Kidney (tissue), 14 donors: ENCODE measurements around the gene CCDC15. TPM values are rescaled to one million over a fixed set of nuclear protein-coding genes. Genes with fewer than 3 reads are reported as not detected.

Experiments used
- DNase-seq, 5 donors: peaks; one replicate each; pipeline ENCODE4 v3.0.0-alpha.2; 2013 to 2020
- FAIRE-seq: peaks from 2 replicates; lab custom pipeline; 2012; peaks lifted over from hg19 to GRCh38; lab: Jason Lieb, UNC
- H3K27ac ChIP-seq, 2 donors: one replicate each; pipeline ENCODE4 v1.7.0; 2013; ENCODE audit warnings: low read depth in 2 of 2, low read length in 2 of 2, inconsistent platforms in 1 of 2
- H3K27me3 ChIP-seq: one replicate; pipeline ENCODE4 v1.7.1; 2013; ENCODE audit warnings: low read length, inconsistent platforms; ENCODE audit not compliant: control insufficient read depth, insufficient read depth
- H3K36me3 ChIP-seq, 3 donors: one replicate each; pipeline versions ENCODE4 v1.7.0 to v1.7.1; 2013; ENCODE audit warnings: low read length in 3 of 3, control low read depth in 1 of 3, inconsistent platforms in 1 of 3; ENCODE audit not compliant: insufficient read depth in 3 of 3, control insufficient read depth in 2 of 3
- H3K4me1 ChIP-seq, 3 donors: one replicate each; pipeline versions ENCODE4 v1.7.0 to v1.7.1; 2013; ENCODE audit warnings: low read length in 3 of 3, inconsistent platforms in 1 of 3, low read depth in 1 of 3; ENCODE audit not compliant: control insufficient read depth in 2 of 3, insufficient read depth in 2 of 3
- H3K4me3 ChIP-seq, 3 donors: one replicate each; pipeline versions ENCODE4 v1.7.0 to v1.8.1; 2013; ENCODE audit warnings: low read length in 3 of 3, control low read depth in 1 of 3, inconsistent platforms in 1 of 3
- H3K9ac ChIP-seq, 3 donors: one replicate each; pipeline versions ENCODE4 v1.7.0 to v1.7.1; 2013; ENCODE audit warnings: low read length in 3 of 3, control low read depth in 1 of 3, inconsistent platforms in 1 of 3
- H3K9me3 ChIP-seq, 3 donors: one replicate each; pipeline versions ENCODE4 v1.7.0 to v1.7.1; 2013; ENCODE audit warnings: low read length in 3 of 3, control low read depth in 1 of 3, inconsistent platforms in 1 of 3; ENCODE audit not compliant: control insufficient read depth in 2 of 3, insufficient read depth in 1 of 3
- intact Hi-C: fragments of 100-400 bp; cut with DNase I; formaldehyde crosslinking; loops from one replicate; pipeline ENCODE4 v1.11.1; 2022
- polyA plus RNA-seq: library from polyadenylated mRNA; stranded (reverse); fragments of 350-450 nt; fragmentation: Illumina TruSeq; extraction: RNeasy Lipid Tissue Mini Kit (QIAGEN cat#74804); gene quantifications from one replicate; pipeline ENCODE4 v1.2.3, GENCODE V29; 2014; ENCODE audit warnings: low read depth, low replicate concordance; ENCODE audit not compliant: insufficient read depth
- total RNA-seq: library from RNA; stranded (reverse); fragmentation: NEBNext Ultra II Directional; extraction: Animal tissue kit (Norgen Biotek cat#: 25700); gene quantifications from one replicate; pipeline ENCODE4 v1.2.1, GENCODE V29; 2021
- TF ChIP-seq, protein P1 (sequence below): IDR thresholded peaks from 3 replicates; pipeline ENCODE4 v1.5.1; 2012; ENCODE audit warnings: mild to moderate bottlenecking, moderate library complexity, borderline replicate concordance; ENCODE audit not compliant: insufficient read depth; ENCODE audit errors: extremely low read depth
- donor health status: control.
- donor health status: control.
- donor health status: control.
- donor health status: control.
- donor health status: control.
- donor health status: DM: yes; HTN: yes; CAD: no.
- donor health status: Normal renal cell carcinoma (clear cell type).

The CCDC15 gene
- total and polyA plus RNA-seq, 2 donors from 2014 or later = 0.22 to 1.5 TPM

DNA sequence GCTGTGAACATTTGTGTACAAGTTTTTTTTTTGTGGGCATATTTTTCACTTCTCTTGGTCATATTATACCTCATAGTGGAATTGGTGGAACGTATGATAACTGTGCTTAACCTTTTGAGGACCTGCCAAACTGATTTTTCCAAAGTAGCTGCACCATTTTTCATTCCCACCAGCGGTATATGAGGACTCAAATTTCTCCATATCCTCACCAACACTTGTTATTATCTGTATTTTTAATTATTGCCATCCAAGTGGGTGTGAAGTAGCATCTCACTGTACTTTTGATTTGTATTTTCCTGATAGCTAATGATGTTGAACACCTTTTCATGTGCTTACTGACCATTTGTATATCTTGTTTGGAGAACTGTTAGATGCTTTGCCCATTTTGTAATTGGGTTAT is 47.8 kb downstream of the CCDC15 start:
- DNase-seq = no peak
- Histone ChIP-seq H3K36me3 (no peaks in the 10 kb centered on the region), H3K9me3 (no peaks in the 10 kb centered on the region), H3K4me3 (no peak overlapping the region), H3K9ac (no peak overlapping the region), H3K27me3 (no peaks in the 10 kb centered on the region), H3K4me1 (peaks cover 0 to 2% (median 0%) of the 10 kb centered on the region in 3 donors), H3K27ac (no peak overlapping the region)
- TF ChIP-seq, protein P1, sequence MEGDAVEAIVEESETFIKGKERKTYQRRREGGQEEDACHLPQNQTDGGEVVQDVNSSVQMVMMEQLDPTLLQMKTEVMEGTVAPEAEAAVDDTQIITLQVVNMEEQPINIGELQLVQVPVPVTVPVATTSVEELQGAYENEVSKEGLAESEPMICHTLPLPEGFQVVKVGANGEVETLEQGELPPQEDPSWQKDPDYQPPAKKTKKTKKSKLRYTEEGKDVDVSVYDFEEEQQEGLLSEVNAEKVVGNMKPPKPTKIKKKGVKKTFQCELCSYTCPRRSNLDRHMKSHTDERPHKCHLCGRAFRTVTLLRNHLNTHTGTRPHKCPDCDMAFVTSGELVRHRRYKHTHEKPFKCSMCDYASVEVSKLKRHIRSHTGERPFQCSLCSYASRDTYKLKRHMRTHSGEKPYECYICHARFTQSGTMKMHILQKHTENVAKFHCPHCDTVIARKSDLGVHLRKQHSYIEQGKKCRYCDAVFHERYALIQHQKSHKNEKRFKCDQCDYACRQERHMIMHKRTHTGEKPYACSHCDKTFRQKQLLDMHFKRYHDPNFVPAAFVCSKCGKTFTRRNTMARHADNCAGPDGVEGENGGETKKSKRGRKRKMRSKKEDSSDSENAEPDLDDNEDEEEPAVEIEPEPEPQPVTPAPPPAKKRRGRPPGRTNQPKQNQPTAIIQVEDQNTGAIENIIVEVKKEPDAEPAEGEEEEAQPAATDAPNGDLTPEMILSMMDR = no peak
- intact Hi-C loops = no loop called here
- no peak for FAIRE-seq

DNA sequence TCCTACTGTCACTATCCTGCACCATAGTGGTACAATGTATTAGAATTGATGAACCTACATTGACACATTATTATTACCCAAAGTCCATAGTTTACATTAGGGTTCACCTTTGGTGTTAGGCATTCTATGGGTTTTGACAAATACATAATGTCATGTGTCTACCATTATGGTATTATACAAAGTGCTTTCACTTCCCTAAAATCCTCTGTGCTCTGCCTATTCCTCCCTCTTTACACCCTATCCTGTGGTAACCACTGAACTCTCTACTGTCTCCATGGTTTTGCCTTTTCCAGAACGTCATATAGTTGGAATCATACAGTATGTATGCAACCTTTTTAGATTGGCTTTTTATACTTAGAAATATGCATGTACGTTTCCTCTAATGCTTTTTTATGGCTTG is 51.5 kb downstream of the CCDC15 start:
- no peaks in the 10 kb centered on the region for H3K9me3 ChIP-seq
- FAIRE-seq (no peak), DNase-seq (no peak)
- TF ChIP-seq, protein P1 = no peak
- no peaks in the 10 kb centered on the region for H3K36me3 ChIP-seq
- H3K27me3 ChIP-seq = no peaks in the 10 kb centered on the region
- H3K4me3 ChIP-seq = no peak overlapping the region
- no peak overlapping the region for H3K27ac ChIP-seq
- H3K4me1 ChIP-seq = no peaks in the 10 kb centered on the region
- intact Hi-C loops = no loop called here
- H3K9ac ChIP-seq = no peak overlapping the region

DNA sequence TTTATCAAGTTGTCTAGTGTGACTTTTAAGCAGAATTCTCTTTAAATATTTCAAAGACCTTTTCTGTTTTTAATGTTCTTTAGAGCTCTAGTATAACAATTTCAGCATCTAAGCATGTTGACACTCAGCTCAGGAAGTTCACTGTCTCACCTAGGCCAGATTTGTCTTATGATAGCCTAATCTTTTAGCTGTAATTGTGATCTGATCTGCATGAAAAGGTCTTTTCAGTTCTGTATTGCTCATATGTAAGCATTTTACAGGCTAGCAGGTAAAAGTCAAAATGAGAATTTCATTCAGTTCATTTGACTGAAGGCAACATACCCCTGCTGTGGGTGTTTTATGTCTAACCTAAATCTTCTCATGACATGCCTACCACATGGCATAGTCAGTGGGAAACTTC is 62.4 kb downstream of the CCDC15 start:
- TF ChIP-seq, protein P1 = no peak
- FAIRE-seq (no peak), DNase-seq (no peak)
- intact Hi-C loops = no loop called here
- Histone ChIP-seq H3K4me3 (no peak overlapping the region), H3K27me3 (no peaks in the 10 kb centered on the region), H3K27ac (no peak overlapping the region), H3K9ac (no peak overlapping the region), H3K36me3 (no peaks in the 10 kb centered on the region), H3K9me3 (no peaks in the 10 kb centered on the region), H3K4me1 (no peaks in the 10 kb centered on the region)

DNA sequence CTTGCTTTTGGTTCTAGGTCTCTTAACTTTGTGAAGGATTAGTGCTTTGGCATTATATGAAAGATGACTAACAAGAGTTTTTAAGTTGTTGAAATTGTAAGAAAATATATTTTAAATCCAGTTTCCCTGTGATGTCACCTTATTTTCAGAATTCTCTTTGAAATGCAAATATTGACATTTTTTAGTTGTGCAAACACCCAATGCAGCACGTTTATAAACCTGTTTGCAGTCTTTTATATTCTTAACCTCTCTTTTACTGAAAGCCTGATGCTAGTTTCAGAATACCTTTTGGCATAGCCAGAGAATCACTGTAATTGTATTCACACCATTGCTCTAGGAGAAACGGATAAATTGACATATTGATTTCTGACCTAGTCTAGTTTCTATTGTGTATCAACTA is 66.3 kb downstream of the CCDC15 start:
- intact Hi-C loops = no loop called here
- no peaks in the 10 kb centered on the region for H3K9me3 ChIP-seq
- TF ChIP-seq, protein P1 = no peak
- H3K9ac ChIP-seq = no peak overlapping the region
- no peak overlapping the region for H3K4me3 ChIP-seq
- H3K27ac ChIP-seq = no peak overlapping the region
- H3K4me1 ChIP-seq = no peaks in the 10 kb centered on the region
- no peaks in the 10 kb centered on the region for H3K27me3 ChIP-seq
- no peak for FAIRE-seq
- no peaks in the 10 kb centered on the region for H3K36me3 ChIP-seq
- DNase-seq = no peak
